ENCODE data around the gene CTDSP1. TPM values are rescaled to one million over a fixed set of nuclear protein-coding genes. Genes with fewer than 3 reads are reported as not detected.

Gene CTDSP1
- total and polyA plus RNA-seq, 4 donors = 31.6 to 104 (median 74.0) TPM

GRCh38 chr2:218404351-218405085 is 4.8 kb downstream of the CTDSP1 start:
- DNase-seq (ENCODE audit: low read depth in 4 of 6, low spot score in 6 of 6) = no peak
- WGBS (ENCODE audit: insufficient coverage) = 82% methylated on average over 13 of the region's 16 CpGs
- Histone ChIP-seq H3K9me3 (ENCODE audit: control insufficient read depth, insufficient read depth, low read length) (no peaks in the 10 kb centered on the region), H3K27me3 (ENCODE audit: control insufficient read depth, insufficient read depth, low read length) (no peaks in the 10 kb centered on the region), H3K4me1 (ENCODE audit: control insufficient read depth, insufficient read depth, low read length) (peaks cover 61% of the 10 kb centered on the region), H3K4me3 (ENCODE audit: low read depth, low read length) (no peak overlapping the region), H3K36me3 (ENCODE audit: control insufficient read depth, insufficient read depth, low read length) (peaks cover 46% of the 10 kb centered on the region), H3K27ac (ENCODE audit: low read depth, low read length) (peak overlapping the region; percentile 33)

GRCh38 chr2:218405086-218405745 is 5.5 kb downstream of the CTDSP1 start:
- H3K27me3 ChIP-seq (ENCODE audit: control insufficient read depth, insufficient read depth, low read length) = no peaks in the 10 kb centered on the region
- DNase-seq (ENCODE audit: low read depth in 4 of 6, low spot score in 6 of 6) = no peak
- WGBS (ENCODE audit: insufficient coverage) = no CpG with 5 or more reads among the region's 8 CpGs
- H3K4me3 ChIP-seq (ENCODE audit: low read depth, low read length) = no peak overlapping the region
- H3K27ac ChIP-seq (ENCODE audit: low read depth, low read length) = peak overlapping the region; percentile 97
- H3K4me1 ChIP-seq (ENCODE audit: control insufficient read depth, insufficient read depth, low read length) = peaks cover 61% of the 10 kb centered on the region
- H3K9me3 ChIP-seq (ENCODE audit: control insufficient read depth, insufficient read depth, low read length) = no peaks in the 10 kb centered on the region
- H3K36me3 ChIP-seq (ENCODE audit: control insufficient read depth, insufficient read depth, low read length) = peaks cover 46% of the 10 kb centered on the region

- 2% methylated on average over 8 of the region's 15 CpGs for WGBS (ENCODE audit: insufficient coverage)
- H3K27me3 ChIP-seq (ENCODE audit: control insufficient read depth, insufficient read depth, low read length) = no peaks in the 10 kb centered on the region
- H3K9me3 ChIP-seq (ENCODE audit: control insufficient read depth, insufficient read depth, low read length) = no peaks in the 10 kb centered on the region
- H3K27ac ChIP-seq (ENCODE audit: low read depth, low read length) = peak overlapping the region; percentile 97
- peaks cover 46% of the 10 kb centered on the region for H3K36me3 ChIP-seq (ENCODE audit: control insufficient read depth, insufficient read depth, low read length)
- H3K4me3 ChIP-seq (ENCODE audit: low read depth, low read length) = peak overlapping the region; percentile 47
- H3K4me1 ChIP-seq (ENCODE audit: control insufficient read depth, insufficient read depth, low read length) = peaks cover 57% of the 10 kb centered on the region
- DNase-seq (ENCODE audit: low read depth in 4 of 6, low spot score in 6 of 6) = peak in 1 of 6 donors; percentile 53
Measured at GRCh38 chr2:218405746-218406208, 6.1 kb downstream of the CTDSP1 start.

DNA sequence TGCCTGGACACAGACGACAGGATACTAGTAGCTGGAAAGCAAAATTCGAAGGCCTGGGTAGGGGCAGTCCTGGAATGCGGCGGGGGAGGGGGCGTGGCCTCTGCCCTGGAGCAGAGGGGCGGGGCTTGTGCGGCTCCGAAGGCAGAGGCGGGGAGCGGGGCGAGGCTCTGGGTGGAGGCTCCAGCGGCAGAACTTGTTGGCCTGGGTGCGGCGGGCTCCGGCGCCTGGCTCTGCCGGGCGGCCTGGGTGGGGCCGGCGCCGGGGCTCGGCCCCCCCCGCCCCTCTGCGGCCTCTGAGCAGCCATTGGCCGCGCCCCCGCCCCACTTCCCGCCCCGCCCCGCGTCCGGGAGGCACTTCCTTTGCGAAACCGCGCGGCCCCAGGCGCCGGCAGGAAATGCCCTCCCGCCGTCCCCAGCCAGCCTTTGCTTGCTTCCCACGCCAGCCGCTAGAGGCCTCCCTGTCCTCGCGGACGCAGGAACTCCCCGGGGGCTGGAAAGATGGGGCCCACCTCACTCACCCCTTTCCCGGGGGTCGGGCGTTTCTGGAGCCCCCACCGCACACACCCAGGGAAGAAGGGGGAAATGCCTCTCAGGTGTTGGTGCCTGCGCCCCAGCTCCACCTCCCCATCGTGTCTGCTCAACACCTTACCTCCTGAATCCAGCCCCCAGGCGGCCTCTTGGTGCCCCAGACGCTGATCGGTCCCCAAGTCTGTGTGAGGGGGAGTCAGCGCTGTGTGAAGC is 6.7 kb downstream of the CTDSP1 start:
- peaks cover 41% of the 10 kb centered on the region for H3K36me3 ChIP-seq (ENCODE audit: control insufficient read depth, insufficient read depth, low read length)
- DNase-seq (ENCODE audit: low read depth in 4 of 6, low spot score in 6 of 6) = peak in 5 of 6 donors; percentile 85 to 98 (median 90)
- peaks cover 51% of the 10 kb centered on the region for H3K4me1 ChIP-seq (ENCODE audit: control insufficient read depth, insufficient read depth, low read length)
- peak overlapping the region; percentile 69 for H3K4me3 ChIP-seq (ENCODE audit: low read depth, low read length)
- no peaks in the 10 kb centered on the region for H3K9me3 ChIP-seq (ENCODE audit: control insufficient read depth, insufficient read depth, low read length)
- H3K27me3 ChIP-seq (ENCODE audit: control insufficient read depth, insufficient read depth, low read length) = no peaks in the 10 kb centered on the region
- WGBS (ENCODE audit: insufficient coverage) = 0% methylated on average over 50 of the region's 56 CpGs
- peak overlapping the region; percentile 98 for H3K27ac ChIP-seq (ENCODE audit: low read depth, low read length)

- 15% methylated on average over 11 of the region's 13 CpGs for WGBS (ENCODE audit: insufficient coverage)
Measured at GRCh38 chr2:218406949-218407618, 7.4 kb downstream of the CTDSP1 start.

GRCh38 chr2:218407717-218408116 is 8.0 kb downstream of the CTDSP1 start:
- WGBS (ENCODE audit: insufficient coverage) = 82% methylated on average over 6 of the region's 8 CpGs
- Histone ChIP-seq H3K27ac (ENCODE audit: low read depth, low read length) (no peak overlapping the region), H3K36me3 (ENCODE audit: control insufficient read depth, insufficient read depth, low read length) (peaks cover 28% of the 10 kb centered on the region), H3K27me3 (ENCODE audit: control insufficient read depth, insufficient read depth, low read length) (no peaks in the 10 kb centered on the region), H3K9me3 (ENCODE audit: control insufficient read depth, insufficient read depth, low read length) (no peaks in the 10 kb centered on the region), H3K4me1 (ENCODE audit: control insufficient read depth, insufficient read depth, low read length) (peaks cover 38% of the 10 kb centered on the region), H3K4me3 (ENCODE audit: low read depth, low read length) (no peak overlapping the region)
- DNase-seq (ENCODE audit: low read depth in 4 of 6, low spot score in 6 of 6) = no peak

More at GRCh38 chr2:218406949-218407618, 7.4 kb downstream of the CTDSP1 start:
- Histone ChIP-seq H3K27ac (ENCODE audit: low read depth, low read length) (peak overlapping the region; percentile 98), H3K4me1 (ENCODE audit: control insufficient read depth, insufficient read depth, low read length) (peaks cover 44% of the 10 kb centered on the region), H3K36me3 (ENCODE audit: control insufficient read depth, insufficient read depth, low read length) (peaks cover 34% of the 10 kb centered on the region), H3K4me3 (ENCODE audit: low read depth, low read length) (peak overlapping the region; percentile 69), H3K27me3 (ENCODE audit: control insufficient read depth, insufficient read depth, low read length) (no peaks in the 10 kb centered on the region), H3K9me3 (ENCODE audit: control insufficient read depth, insufficient read depth, low read length) (no peaks in the 10 kb centered on the region)
- peak in 2 of 6 donors; percentile 71 to 84 for DNase-seq (ENCODE audit: low read depth in 4 of 6, low spot score in 6 of 6)

DNA sequence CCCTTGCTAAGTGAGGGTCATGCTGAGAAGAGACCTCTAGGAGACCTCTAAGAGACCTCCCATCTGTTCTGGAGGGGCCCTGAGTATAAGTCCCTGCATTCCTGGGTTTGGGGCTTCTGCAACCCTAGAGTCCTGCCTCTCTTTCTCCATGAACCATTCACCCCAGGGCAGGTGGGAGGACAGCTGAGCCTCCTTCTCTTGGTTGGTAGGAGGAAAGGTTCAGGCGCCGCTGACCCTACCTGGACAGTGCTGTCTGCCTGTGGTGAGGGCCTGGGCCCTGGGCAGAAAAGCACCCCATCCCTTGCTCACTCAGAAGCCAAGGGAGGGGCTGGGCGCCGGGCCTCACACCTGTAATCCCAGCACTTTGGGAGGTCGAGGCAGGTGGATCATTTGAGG is 18.7 kb downstream of the CTDSP1 start:
- no peaks in the 10 kb centered on the region for H3K4me1 ChIP-seq (ENCODE audit: control insufficient read depth, insufficient read depth, low read length)
- no peak overlapping the region for H3K4me3 ChIP-seq (ENCODE audit: low read depth, low read length)
- no peaks in the 10 kb centered on the region for H3K27me3 ChIP-seq (ENCODE audit: control insufficient read depth, insufficient read depth, low read length)
- DNase-seq (ENCODE audit: low read depth in 4 of 6, low spot score in 6 of 6) = no peak
- 94% methylated on average over 5 of the region's 5 CpGs for WGBS (ENCODE audit: insufficient coverage)
- H3K27ac ChIP-seq (ENCODE audit: low read depth, low read length) = no peak overlapping the region
- no peaks in the 10 kb centered on the region for H3K9me3 ChIP-seq (ENCODE audit: control insufficient read depth, insufficient read depth, low read length)
- H3K36me3 ChIP-seq (ENCODE audit: control insufficient read depth, insufficient read depth, low read length) = no peaks in the 10 kb centered on the region

GRCh38 chr2:218418717-218419458 is 19.2 kb downstream of the CTDSP1 start, which contains the start of gene VIL1:
TSS of gene VIL1 (plus strand) at chr2:218419123. CDS start at chr2:218423779, 4,656 bp downstream.
- Histone ChIP-seq H3K4me1 (ENCODE audit: control insufficient read depth, insufficient read depth, low read length) (no peaks in the 10 kb centered on the region), H3K36me3 (ENCODE audit: control insufficient read depth, insufficient read depth, low read length) (no peaks in the 10 kb centered on the region), H3K4me3 (ENCODE audit: low read depth, low read length) (no peak within 1 kb of the TSS), H3K27me3 (ENCODE audit: control insufficient read depth, insufficient read depth, low read length) (no peaks in the 10 kb centered on the region), H3K9me3 (ENCODE audit: control insufficient read depth, insufficient read depth, low read length) (no peaks in the 10 kb centered on the region), H3K27ac (ENCODE audit: low read depth, low read length) (no peak within 1 kb of the TSS)
- DNase-seq (ENCODE audit: low read depth in 4 of 6, low spot score in 6 of 6) = no peak
- 86% methylated on average over 9 of the region's 9 CpGs for WGBS (ENCODE audit: insufficient coverage)

All from spinal cord (tissue), 10 donors.